GM18517 (cell line): Measurements from ENCODE around the gene MTNR1A.
"Not testable (repeated sequence)": the region's sequence is repeated elsewhere in the genome, so short reads cannot be mapped to it uniquely, and the experiment has no call there.

Experiments used
- ATAC-seq: cut with Tn5 transposase; IDR thresholded peaks from one replicate; pipeline ENCODE4 v1.9.1; 2021; ENCODE audit warnings: mild to moderate bottlenecking, moderate library complexity; ENCODE audit not compliant: unreplicated experiment

MTNR1A gene

GRCh38 chr4:186563761-186564160 lies 8.4 kb upstream of the MTNR1A start:
- no peak for ATAC-seq

GRCh38 chr4:186561748-186562147 lies 6.4 kb upstream of the MTNR1A start:
- ATAC-seq: no peak

DNA sequence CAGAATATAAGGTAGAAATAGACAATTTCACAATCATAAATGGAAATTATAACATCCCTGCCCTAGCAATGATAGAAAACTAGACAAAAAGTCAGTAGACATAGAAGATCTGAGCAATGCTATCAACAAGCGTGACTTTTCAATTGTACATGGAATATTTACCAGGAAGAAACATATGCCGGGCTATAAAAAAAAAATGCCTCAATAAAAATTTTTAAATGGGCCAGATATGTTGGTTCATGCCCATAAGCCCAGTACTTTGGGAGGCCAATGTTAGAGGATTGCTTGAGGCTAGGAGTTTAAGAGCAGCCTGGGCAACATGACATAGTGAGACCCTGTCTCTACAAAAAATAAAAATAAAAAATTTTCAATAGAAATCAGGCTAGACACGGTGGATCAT lies 5.3 kb upstream of the MTNR1A start:
- no peak for ATAC-seq

- no peak for ATAC-seq
Observed at GRCh38 chr4:186557486-186557885, 2.1 kb upstream of the MTNR1A start.

- ATAC-seq: no peak
Observed at GRCh38 chr4:186557061-186557460, 1.7 kb upstream of the MTNR1A start.

- ATAC-seq: no peak
Observed at GRCh38 chr4:186554539-186554913, 841 bp downstream of the MTNR1A start.

DNA sequence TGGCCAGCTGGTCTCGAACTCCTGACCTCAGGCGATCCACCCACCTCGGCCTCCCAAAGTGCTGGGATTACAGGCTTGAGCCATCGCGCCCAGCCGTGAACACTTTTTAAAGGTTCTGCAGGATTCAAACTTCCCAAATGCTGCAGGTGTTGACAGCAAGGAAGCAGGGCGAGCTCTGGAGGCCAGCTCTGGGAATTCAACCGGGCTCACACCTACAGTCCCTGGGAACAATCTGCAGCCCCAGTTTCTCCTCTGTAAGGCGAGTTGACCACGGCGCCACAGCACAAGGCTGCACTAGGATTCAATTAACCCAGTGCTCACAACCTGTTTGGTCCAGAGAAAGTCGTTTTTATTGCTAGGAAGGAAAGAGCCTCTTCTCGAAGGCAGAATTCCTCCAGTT lies 1.6 kb downstream of the MTNR1A start:
- ATAC-seq: no peak

GRCh38 chr4:186551849-186552248 lies 3.5 kb downstream of the MTNR1A start:
- ATAC-seq: no peak

- ATAC-seq: no peak
Observed at GRCh38 chr4:186545436-186545835, 9.9 kb downstream of the MTNR1A start.

GRCh38 chr4:186543206-186543605 lies 12.2 kb downstream of the MTNR1A start:
- ATAC-seq: no peak

DNA sequence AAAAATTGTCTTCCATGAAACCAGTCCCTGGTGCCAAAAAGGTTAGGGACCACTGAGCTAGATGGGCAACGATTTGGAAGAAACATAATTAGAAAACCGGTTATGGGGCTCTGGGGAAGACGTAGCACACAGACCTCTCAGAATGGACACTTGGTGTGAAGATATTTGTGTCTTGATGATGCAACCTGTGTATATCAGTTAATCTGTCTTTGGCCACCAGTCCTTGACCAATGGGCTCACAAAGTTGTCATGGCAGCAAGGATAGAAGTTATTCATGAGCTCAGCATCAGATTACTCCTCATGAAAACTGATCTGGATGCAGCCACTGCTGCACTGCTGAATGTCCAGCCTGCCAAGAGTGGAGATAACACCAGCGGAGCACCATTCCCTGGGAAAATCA lies 13.6 kb downstream of the MTNR1A start:
- ATAC-seq: no peak

- ATAC-seq: no peak
Observed at GRCh38 chr4:186537843-186538521, 17.4 kb downstream of the MTNR1A start.

DNA sequence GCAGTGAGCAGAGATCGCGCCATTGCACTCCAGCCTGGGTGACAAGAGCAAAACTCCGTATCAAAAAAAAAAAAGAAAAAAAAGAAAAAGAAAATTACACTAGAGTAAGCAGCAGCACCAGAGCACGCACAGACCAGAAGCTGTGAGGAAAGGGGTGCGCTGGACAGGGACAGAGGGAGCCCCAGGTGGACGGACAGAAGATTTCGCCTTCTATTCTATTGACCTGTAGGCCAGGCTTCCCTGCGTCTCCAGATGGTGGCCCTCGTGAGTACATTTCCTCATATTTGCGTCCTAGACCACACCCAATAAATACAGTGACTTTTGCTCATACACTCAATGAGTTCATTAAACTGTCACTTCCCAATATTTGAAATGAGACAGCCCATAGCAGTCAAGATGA lies 19.1 kb downstream of the MTNR1A start:
- no peak for ATAC-seq

DNA sequence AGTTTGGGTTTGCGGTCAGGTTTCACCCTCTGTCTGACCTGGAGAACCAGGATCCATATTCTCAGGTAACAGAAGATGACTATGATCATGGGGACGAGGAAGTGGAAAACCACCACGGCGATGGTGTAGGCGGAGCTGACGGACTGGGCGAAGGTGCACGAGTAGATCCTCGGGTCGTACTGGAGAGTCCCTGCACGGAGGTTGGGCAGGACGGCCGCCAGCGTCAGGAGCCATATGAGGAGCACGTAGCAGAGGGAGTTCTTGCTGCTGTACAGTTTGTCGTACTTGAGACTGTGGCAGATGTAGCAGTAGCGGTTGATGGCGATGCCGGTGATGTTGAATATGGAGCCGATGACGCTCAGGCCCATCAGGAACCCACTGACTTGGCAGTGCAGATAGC lies 21.3 kb downstream of the MTNR1A start:
- no peak for ATAC-seq

DNA sequence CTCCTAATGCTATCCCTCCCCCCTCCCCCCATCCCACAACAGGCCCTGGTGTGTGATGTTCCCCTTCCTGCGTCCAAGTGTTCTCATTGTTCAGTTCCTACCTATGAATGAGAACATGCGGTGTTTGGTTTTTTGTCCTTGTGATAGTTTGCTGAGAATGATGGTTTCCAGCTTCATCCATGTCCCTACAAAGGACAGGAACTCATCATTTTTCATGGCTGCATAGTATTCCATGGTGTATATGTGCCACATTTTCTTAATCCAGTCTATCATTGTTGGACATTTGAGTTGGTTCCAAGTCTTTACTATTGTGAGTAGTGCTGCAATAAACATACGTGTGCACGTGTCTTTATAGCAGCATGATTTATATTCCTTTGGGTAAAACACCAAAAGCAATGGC lies 31.4 kb downstream of the MTNR1A start:
- ATAC-seq: not testable (repeated sequence)

DNA sequence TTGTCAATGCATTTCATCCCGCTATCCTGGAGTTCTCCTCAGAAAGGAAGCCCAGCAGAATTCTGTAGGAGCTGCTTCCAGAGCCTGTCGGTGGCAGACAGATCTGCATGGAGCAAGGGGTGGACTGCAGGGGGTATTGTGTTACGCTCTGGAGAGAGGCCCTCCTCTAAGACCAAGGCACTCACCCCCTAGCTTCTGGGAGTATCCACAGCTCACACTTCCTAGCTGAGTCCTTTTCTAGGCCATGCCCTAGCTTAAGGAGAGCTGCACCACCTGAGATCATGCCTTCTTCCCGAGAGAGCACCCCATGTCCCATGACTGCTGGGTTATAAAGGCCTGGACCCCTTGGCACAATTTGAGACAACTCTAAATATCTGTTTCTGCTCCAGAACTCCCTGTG lies 39.1 kb downstream of the MTNR1A start:
- ATAC-seq: no peak

- ATAC-seq: no peak
Observed at GRCh38 chr4:186514271-186514950, 41.0 kb downstream of the MTNR1A start.

DNA sequence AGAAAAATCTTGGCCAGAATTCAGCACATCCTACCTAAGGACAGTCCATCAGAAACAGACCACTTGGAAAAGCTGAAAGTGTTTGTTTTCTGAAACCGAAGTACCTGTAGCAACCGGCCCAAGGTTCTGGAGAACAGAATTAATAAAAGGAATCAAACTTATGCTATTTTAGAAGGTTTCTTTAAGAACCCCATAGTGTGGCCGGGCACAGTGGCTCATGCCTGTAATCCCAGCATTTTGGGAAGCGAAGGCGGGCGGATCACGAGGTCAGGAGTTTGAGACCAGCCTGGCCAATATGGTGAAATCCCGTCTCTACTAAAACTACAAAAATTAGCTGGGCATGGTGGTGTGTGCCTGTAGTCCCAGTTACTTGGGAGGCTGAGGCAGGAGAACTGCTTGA lies 50.6 kb downstream of the MTNR1A start:
- ATAC-seq: not testable (repeated sequence)

GRCh38 chr4:186502231-186502630 lies 53.1 kb downstream of the MTNR1A start:
- no peak for ATAC-seq

GRCh38 chr4:186501554-186501953 lies 53.8 kb downstream of the MTNR1A start:
- no peak for ATAC-seq

- no peak for ATAC-seq
Observed at GRCh38 chr4:186500721-186501304, 54.6 kb downstream of the MTNR1A start.

DNA sequence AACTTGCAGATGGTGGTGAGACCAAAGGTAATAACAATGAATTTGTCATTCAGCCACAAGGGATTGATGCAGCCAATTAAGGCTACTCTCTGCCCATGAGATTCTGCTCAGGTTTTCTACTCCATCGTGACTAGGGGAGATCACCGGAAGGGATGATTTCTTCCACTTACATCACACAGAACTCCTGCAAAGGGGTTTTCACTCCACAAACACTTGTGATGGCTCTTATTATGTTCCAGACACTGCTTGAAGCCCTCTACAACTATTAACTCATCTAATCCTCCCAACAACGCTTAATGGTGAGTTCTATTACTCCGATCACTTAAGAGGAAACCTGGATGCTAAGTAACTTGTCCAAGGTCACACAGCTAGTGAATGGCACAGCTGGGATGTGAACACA lies 55.9 kb downstream of the MTNR1A start:
- ATAC-seq: no peak
